Glutamatergic neuron (in vitro differentiated cells): ENCODE data around the gene IRF4. TPM values are rescaled to one million over a fixed set of nuclear protein-coding genes. Genes with fewer than 3 reads are reported as not detected.
A peak's percentile ranks its signal among the peaks of the same experiment; 100 is the strongest.

ENCODE experiments used
- DNase-seq: peaks from one replicate; pipeline ENCODE4 v3.0.0; 2022
- H3K27ac Mint-ChIP-seq: one replicate; pipeline ENCODE4 v1.8.0; 2020; ENCODE audit warnings: mild to moderate bottlenecking, mixed read lengths, inconsistent platforms; ENCODE audit not compliant: unreplicated experiment
- H3K27me3 Mint-ChIP-seq: one replicate; pipeline ENCODE4 v1.8.0; 2020; ENCODE audit warnings: mild to moderate bottlenecking, moderate library complexity, mixed read lengths, inconsistent platforms; ENCODE audit not compliant: unreplicated experiment
- H3K36me3 Mint-ChIP-seq: one replicate; pipeline ENCODE4 v1.8.0; 2020; ENCODE audit warnings: mild to moderate bottlenecking, mixed read lengths, inconsistent platforms; ENCODE audit not compliant: unreplicated experiment
- H3K4me1 Mint-ChIP-seq: one replicate; pipeline ENCODE4 v1.8.0; 2020; ENCODE audit warnings: mild to moderate bottlenecking, low read depth, mixed read lengths, inconsistent platforms; ENCODE audit not compliant: unreplicated experiment
- H3K4me3 Mint-ChIP-seq: one replicate; pipeline ENCODE4 v1.8.0; 2020; ENCODE audit warnings: mild to moderate bottlenecking, mixed read lengths, inconsistent platforms; ENCODE audit not compliant: unreplicated experiment
- H3K9me3 Mint-ChIP-seq: one replicate; pipeline ENCODE4 v1.8.0; 2020; ENCODE audit warnings: mild to moderate bottlenecking, moderate library complexity, mixed read lengths, inconsistent platforms; ENCODE audit not compliant: unreplicated experiment
- total RNA-seq: library from RNA; stranded (reverse); fragmentation: NEBNext Ultra II Directional; extraction: Animal tissue kit (Norgen Biotek cat#: 25700); gene quantifications from one replicate; pipeline ENCODE4 v1.2.1, GENCODE V29; 2021; ENCODE audit not compliant: unreplicated experiment
- TF ChIP-seq, protein P1 (sequence below): fragments of 200-600 bp; sonication (generic); IDR thresholded peaks from one replicate; pipeline ENCODE4 v1.5.0; 2021; ENCODE audit not compliant: partially characterized antibody, unreplicated experiment

IRF4 gene
- total RNA-seq, 1 donor from 2014 or later = 0.37 TPM

DNA sequence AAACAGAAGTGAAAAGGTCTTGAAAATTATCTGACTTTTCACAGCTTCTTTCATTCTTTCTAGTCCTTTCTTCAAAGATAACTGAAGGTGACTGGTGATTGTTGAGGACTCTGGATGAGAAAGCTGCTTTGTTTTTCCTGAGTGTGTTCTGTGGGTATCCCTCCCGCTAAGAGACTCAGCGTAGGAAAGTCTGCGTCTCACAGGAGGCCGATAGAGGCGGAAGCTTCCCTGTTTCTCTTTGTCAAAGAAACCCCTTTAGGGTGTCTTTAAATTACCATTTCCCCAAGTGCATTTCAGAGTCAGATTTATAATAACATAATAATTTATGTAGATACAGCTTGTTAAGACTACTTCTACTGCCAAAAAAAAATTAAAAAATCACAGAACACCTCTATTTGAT lies 31.2 kb upstream of the IRF4 start:
- Mint-ChIP-seq H3K36me3 (peaks cover 32% of the 10 kb centered on the region), H3K4me1 (no peaks in the 10 kb centered on the region)

GRCh38 chr6:360764-361373 lies 30.7 kb upstream of the IRF4 start:
- DNase-seq = no peak
- TF ChIP-seq, protein P1, sequence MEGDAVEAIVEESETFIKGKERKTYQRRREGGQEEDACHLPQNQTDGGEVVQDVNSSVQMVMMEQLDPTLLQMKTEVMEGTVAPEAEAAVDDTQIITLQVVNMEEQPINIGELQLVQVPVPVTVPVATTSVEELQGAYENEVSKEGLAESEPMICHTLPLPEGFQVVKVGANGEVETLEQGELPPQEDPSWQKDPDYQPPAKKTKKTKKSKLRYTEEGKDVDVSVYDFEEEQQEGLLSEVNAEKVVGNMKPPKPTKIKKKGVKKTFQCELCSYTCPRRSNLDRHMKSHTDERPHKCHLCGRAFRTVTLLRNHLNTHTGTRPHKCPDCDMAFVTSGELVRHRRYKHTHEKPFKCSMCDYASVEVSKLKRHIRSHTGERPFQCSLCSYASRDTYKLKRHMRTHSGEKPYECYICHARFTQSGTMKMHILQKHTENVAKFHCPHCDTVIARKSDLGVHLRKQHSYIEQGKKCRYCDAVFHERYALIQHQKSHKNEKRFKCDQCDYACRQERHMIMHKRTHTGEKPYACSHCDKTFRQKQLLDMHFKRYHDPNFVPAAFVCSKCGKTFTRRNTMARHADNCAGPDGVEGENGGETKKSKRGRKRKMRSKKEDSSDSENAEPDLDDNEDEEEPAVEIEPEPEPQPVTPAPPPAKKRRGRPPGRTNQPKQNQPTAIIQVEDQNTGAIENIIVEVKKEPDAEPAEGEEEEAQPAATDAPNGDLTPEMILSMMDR = no peak
- no peak overlapping the region for H3K27ac Mint-ChIP-seq
- H3K9me3 Mint-ChIP-seq = peaks cover 25% of the 10 kb centered on the region
- H3K27me3 Mint-ChIP-seq = peaks cover 13% of the 10 kb centered on the region
- H3K4me1 Mint-ChIP-seq = no peaks in the 10 kb centered on the region
- H3K36me3 Mint-ChIP-seq = peaks cover 36% of the 10 kb centered on the region
- no peak overlapping the region for H3K4me3 Mint-ChIP-seq

More for the DNA sequence above, 31.2 kb upstream of the IRF4 start:
- no peak overlapping the region for H3K4me3 Mint-ChIP-seq
- no peak overlapping the region for H3K27ac Mint-ChIP-seq
- H3K9me3 Mint-ChIP-seq = peaks cover 25% of the 10 kb centered on the region
- DNase-seq = no peak
- TF ChIP-seq, protein P1 = no peak
- peaks cover 10% of the 10 kb centered on the region for H3K27me3 Mint-ChIP-seq

DNA sequence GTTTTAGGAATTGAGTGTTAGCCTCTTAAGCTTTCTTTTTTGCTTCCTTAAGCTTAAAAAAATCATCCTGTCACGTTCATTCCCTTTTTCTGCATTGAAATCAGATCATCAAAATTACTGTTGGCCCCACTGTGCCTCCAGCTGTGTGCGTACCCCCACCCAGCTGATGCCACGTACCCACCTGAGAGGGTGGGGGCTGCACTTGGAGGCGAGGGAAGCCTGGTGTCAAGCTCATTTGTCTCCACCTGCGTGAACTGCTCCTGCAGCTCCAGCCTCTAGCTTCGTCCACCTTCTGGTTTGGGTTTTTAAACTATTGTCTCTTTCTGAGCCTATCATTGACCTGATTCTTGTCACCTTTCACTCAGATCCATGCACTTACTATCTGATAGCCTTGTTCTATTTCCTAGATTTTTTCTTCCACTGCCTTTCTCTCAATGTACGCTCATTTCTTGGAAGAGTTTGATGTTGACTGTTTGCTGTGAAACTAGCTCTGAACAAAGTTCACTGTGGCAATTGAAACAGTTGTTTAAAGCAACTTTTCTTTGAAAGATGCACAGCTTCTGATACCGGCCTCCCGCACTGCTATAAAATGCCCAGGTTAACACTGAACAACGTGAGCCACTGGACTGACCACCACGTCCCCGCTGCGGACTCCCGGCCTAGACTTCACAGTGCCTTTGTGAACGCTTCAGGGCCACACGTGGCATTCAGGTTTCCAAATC lies 30.0 kb upstream of the IRF4 start:
- Mint-ChIP-seq H3K9me3 (peaks cover 25% of the 10 kb centered on the region), H3K4me1 (no peaks in the 10 kb centered on the region), H3K36me3 (peaks cover 36% of the 10 kb centered on the region), H3K27ac (peak overlapping the region; percentile 6), H3K27me3 (peaks cover 13% of the 10 kb centered on the region), H3K4me3 (no peak overlapping the region)
- no peak for DNase-seq
- TF ChIP-seq, protein P1 = no peak

DNA sequence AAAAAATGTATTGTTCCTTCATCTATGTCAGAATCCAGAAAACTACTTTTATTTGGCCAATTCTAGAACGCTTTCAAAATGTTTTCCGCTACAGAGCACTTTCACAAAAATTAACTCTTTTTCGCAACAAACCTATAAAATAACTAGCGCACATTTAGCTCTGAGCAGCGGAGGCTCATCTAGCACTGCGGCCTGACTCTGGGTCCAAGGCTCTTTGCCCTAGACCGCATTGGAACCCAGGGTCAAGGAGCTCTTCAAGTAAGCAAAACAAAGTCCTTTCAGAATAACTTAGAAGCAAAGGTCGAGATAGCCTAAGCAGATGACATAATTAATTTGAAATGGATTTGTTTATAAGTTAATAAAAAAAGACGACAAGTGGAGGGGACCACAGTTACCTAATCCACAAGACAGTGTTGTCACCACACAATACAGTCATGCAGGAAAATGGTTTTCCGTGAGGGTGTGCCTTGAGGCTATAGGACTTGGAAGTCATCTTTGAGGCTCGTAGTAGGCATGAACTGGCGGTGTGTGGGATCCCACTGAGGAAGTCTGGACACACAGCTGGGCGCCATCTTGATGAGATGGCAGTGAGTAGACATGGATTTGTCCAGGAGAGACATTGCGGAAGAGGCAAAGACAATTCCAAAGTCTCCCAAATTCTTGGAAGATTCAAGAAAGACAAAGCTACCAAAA lies 29.2 kb upstream of the IRF4 start:
- Mint-ChIP-seq H3K9me3 (peaks cover 24% of the 10 kb centered on the region), H3K36me3 (peaks cover 36% of the 10 kb centered on the region), H3K4me1 (no peaks in the 10 kb centered on the region), H3K4me3 (no peak overlapping the region), H3K27ac (no peak overlapping the region), H3K27me3 (peaks cover 16% of the 10 kb centered on the region)
- no peak for DNase-seq
- TF ChIP-seq, protein P1 = no peak

DNA sequence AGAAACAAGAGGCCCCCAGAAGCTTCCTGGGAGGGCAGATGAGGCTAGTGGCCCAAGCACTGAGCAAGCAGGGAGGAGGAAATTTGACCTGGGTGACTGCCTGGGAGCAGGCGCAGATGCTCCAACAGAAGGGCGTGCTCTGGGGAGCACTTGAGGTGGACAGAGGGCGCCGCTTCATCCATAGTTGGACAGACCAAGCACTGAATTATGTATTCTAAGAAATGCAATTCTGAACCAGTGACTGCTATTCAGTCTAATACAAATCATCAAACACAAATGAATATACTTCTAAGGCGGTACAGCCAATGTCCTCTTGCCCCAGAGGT lies 28.7 kb upstream of the IRF4 start:
- Mint-ChIP-seq H3K36me3 (peaks cover 36% of the 10 kb centered on the region), H3K4me3 (no peak overlapping the region), H3K27ac (no peak overlapping the region), H3K9me3 (peaks cover 27% of the 10 kb centered on the region), H3K4me1 (no peaks in the 10 kb centered on the region), H3K27me3 (peaks cover 21% of the 10 kb centered on the region)
- DNase-seq = no peak
- TF ChIP-seq, protein P1 = no peak
